Left lung (tissue), 10 donors: Measurements from ENCODE around the gene ZNF330. TPM values are rescaled to one million over a fixed set of nuclear protein-coding genes. Genes with fewer than 3 reads are reported as not detected.
A peak's percentile ranks its signal among the peaks of the same experiment; 100 is the strongest.

Experiments used
- ATAC-seq: fragments of 200-7000 bp; cut with Tn5 transposase; one replicate; pipeline ENCODE4 v1.9.1; 2020; ENCODE audit warnings: moderate library complexity
- DNase-seq, 4 donors: peaks; one replicate each; pipeline ENCODE4 v3.0.0-alpha.2; 2013 to 2020
- H3K27ac ChIP-seq, 2 donors: fragments of 200-600 bp; sonication (generic) in 1 of 2; one replicate each; pipeline versions ENCODE4 v1.5.0 to v1.8.0; 2020 to 2021
- H3K27me3 ChIP-seq, 2 donors: fragments of 200-600 bp; sonication (generic) in 1 of 2; one replicate each; pipeline versions ENCODE4 v1.5.0 to v1.8.0; 2020 to 2021
- H3K36me3 ChIP-seq, 2 donors: fragments of 200-600 bp; sonication (generic) in 1 of 2; one replicate each; pipeline versions ENCODE4 v1.5.0 to v1.8.0; 2020 to 2021
- H3K4me1 ChIP-seq, 2 donors: fragments of 200-600 bp; one replicate each; pipeline ENCODE4 v1.8.0; 2021
- H3K4me3 ChIP-seq, 2 donors: fragments of 200-600 bp; sonication (generic) in 1 of 2; one replicate each; pipeline versions ENCODE4 v1.5.0 to v1.8.0; 2020 to 2021; ENCODE audit warnings: mild to moderate bottlenecking in 1 of 2
- H3K9me3 ChIP-seq, 2 donors: fragments of 200-600 bp; sonication (generic) in 1 of 2; one replicate each; pipeline versions ENCODE4 v1.5.0 to v1.8.0; 2020 to 2021
- CTCF ChIP-seq, 2 donors: fragments of 200-600 bp; sonication (generic) in 1 of 2; IDR thresholded peaks; one replicate each; pipeline versions ENCODE4 v1.5.0 to v1.8.0; 2021; ENCODE audit warnings: antibody characterized with exemption in 2 of 2
- intact Hi-C, 2 donors: fragments of 100-400 bp; cut with DNase I; formaldehyde crosslinking; loops; one replicate each; pipeline versions ENCODE4 v1.11.2 to v1.14.2; 2022
- polyA plus RNA-seq, 6 donors: library from polyadenylated mRNA; unstranded; fragments of 120-200 nt; gene quantifications; one replicate each; pipeline ENCODE4 v1.2.1, GENCODE V29; 2013; ENCODE audit not compliant: insufficient read length in 6 of 6
- total RNA-seq, 2 donors: library from RNA; stranded (reverse); fragmentation: NEBNext Ultra II Directional; extraction: Animal tissue kit (Norgen Biotek cat#: 25700); gene quantifications; one replicate each; pipeline ENCODE4 v1.2.1, GENCODE V29; 2021
- donor health status: DM: no; HTN: yes; CAD: no.
- donor health status: DM: no; HTN: no; CAD: no.

The ZNF330 gene
- total and polyA plus RNA-seq, 8 donors = 39.3 to 57.1 (median 51.5) TPM

GRCh38 chr4:141196227-141196933 lies 24.3 kb upstream of the ZNF330 start:
- Histone ChIP-seq H3K4me1 (no peaks in the 10 kb centered on the region), H3K4me3 (no peak overlapping the region), H3K9me3 (no peaks in the 10 kb centered on the region), H3K27ac (no peak overlapping the region), H3K36me3 (no peaks in the 10 kb centered on the region), H3K27me3 (no peaks in the 10 kb centered on the region)
- DNase-seq (no peak), ATAC-seq (no peak)
- intact Hi-C loops = no loop called here
- TF ChIP-seq CTCF (IDR thresholded peaks at IDR 0.05) = no peak

- peak; percentile 36 for ATAC-seq
These were observed 12.7 kb upstream of the ZNF330 start for GRCh38 chr4:141207961-141208360.

GRCh38 chr4:141210168-141210567 lies 10.5 kb upstream of the ZNF330 start:
- no peaks in the 10 kb centered on the region for H3K27me3 ChIP-seq
- no peaks in the 10 kb centered on the region for H3K36me3 ChIP-seq
- H3K4me3 ChIP-seq = no peak overlapping the region
- DNase-seq (peak in 1 of 4 donors; percentile 45), ATAC-seq (peak; percentile 78)
- no peaks in the 10 kb centered on the region for H3K4me1 ChIP-seq
- no peaks in the 10 kb centered on the region for H3K9me3 ChIP-seq
- intact Hi-C loops = no loop called here
- no peak overlapping the region for H3K27ac ChIP-seq
- no peak for TF ChIP-seq CTCF (IDR thresholded peaks at IDR 0.05)

More at GRCh38 chr4:141207961-141208360, 12.7 kb upstream of the ZNF330 start:
- Histone ChIP-seq H3K4me1 (no peaks in the 10 kb centered on the region), H3K9me3 (no peaks in the 10 kb centered on the region), H3K36me3 (no peaks in the 10 kb centered on the region), H3K27me3 (no peaks in the 10 kb centered on the region), H3K4me3 (no peak overlapping the region), H3K27ac (no peak overlapping the region)
- intact Hi-C loops = no loop called here
- DNase-seq = no peak
- TF ChIP-seq CTCF (IDR thresholded peaks at IDR 0.05) = no peak

- peak in 1 of 4 donors; percentile 72 for DNase-seq
- intact Hi-C loops = no loop called here
These were observed 7.1 kb upstream of the ZNF330 start for GRCh38 chr4:141213550-141213991.

More at GRCh38 chr4:141213550-141213991, 7.1 kb upstream of the ZNF330 start:
- TF ChIP-seq CTCF (IDR thresholded peaks at IDR 0.05) = no peak
- no peaks in the 10 kb centered on the region for H3K27me3 ChIP-seq
- H3K4me3 ChIP-seq = no peak overlapping the region
- no peaks in the 10 kb centered on the region for H3K9me3 ChIP-seq
- H3K4me1 ChIP-seq = peaks cover 0 to 3% of the 10 kb centered on the region in 2 donors
- H3K36me3 ChIP-seq = no peaks in the 10 kb centered on the region
- no peak for ATAC-seq
- no peak overlapping the region for H3K27ac ChIP-seq
